GM11168 (cell line): ENCODE data around the gene SAP25.
"Not testable (repeated sequence)": the region's sequence is repeated elsewhere in the genome, so short reads cannot be mapped to it uniquely, and the experiment has no call there.

Source experiments
- in situ Hi-C: fragments of 300-500 bp; cut with MboI; formaldehyde crosslinking; loops from one replicate; pipeline ENCODE4 v1.12.0; 2022; ENCODE audit warnings: low sequenced_read_pairs; ENCODE audit not compliant: unreplicated experiment

The SAP25 gene

DNA sequence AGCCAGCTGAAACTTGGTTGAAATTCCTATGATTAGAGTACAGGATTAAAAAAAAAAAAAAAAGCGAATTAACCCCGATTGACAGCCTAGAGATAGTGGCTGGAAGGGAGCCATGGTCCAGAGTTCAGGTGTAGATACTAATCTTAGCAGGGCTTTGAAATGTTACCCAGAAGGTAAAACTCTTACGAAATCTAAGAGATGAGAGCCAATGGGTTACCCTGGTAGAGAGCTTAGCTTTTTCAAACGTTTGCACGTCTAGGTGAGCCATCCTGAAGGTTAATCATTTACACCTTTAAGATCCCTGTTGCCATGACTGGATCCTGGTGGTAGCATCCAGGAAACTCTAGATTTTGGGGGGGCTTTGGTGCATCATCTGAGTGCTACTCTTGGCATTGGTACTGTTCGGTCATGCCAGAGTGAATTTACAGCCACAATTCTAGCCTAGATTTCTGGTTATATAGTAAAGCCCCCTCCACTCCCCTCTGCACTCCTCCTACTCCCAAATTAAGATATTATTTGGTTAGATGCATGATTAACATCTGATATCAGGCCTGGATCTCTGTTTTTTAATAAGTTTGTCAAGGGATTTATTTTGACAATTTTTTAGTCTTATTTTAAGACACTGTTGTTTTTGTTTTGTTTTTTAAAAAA is 33.5 kb downstream of the SAP25 start:
- in situ Hi-C loops: no loop called here

DNA sequence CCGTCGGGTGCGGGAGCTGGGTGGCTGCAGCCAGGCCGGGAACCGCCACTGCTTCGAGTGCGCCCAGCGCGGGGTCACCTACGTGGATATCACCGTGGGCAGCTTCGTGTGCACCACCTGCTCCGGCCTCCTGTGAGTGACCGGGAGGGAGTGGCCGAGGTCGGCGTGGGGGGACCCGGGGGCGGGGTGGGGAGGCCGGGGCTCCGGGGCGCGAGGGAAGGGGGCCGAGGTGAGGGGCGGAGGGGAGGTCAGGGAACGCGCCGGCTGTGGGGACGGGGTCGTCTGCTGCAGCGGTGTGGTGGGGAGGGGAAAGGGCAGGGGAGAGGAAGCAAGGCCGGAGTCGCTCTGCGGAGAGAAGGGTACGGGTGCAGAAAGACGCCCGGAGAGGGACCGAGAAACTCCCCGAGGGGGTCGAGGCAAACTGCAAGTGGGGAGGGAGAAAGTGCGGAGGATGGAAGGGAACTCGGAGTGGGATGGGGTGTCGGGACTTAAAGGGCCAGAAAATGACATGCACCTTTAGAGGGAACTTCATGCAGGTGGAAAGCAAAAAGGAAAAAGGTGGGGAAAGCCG is 34.2 kb downstream of the SAP25 start:
- in situ Hi-C loops: no loop called here

- in situ Hi-C loops: no loop called here
These were observed 34.9 kb downstream of the SAP25 start, which contains the start of gene AGFG2 for GRCh38 chr7:100538654-100539435. Gene AGFG2, plus strand, starts transcription at chr7:100539203. Its CDS starts 144 bp downstream, at chr7:100539347.

DNA sequence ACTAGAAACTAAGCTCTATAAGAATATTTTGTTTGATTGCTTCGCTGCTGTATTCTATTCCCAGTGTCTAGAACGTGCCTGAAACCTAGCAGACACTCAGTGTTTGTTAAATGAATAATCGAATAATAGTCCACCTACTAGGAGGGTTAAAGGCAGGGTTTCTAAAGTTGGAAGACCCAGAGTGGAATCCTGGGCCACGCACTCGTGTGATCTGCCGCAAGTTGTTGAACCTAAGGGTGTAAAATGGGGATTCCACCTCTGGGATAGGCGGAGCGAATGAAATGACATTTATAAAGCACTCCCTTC is 35.4 kb downstream of the SAP25 start:
- in situ Hi-C loops: no loop called here

DNA sequence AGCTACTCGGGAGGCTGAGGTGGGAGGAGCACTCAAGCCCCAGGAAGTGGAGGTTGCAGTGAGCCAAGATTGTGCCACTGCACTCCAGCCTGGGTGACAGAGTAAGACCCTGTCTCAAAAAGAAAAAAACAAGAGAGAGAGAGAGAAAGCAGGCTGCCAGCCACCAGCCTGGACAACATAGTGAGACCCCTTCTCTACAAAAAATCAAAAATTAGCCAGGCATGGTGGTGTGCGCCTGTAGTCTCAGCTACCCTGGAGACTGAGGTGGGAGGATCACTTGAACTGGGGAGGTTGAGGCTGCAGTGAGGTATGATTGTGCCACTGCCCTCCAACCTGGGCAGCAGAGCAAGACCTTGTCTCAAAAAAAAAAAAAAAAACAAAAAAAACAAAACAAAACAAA is 37.0 kb downstream of the SAP25 start:
- in situ Hi-C loops: not testable (repeated sequence)

DNA sequence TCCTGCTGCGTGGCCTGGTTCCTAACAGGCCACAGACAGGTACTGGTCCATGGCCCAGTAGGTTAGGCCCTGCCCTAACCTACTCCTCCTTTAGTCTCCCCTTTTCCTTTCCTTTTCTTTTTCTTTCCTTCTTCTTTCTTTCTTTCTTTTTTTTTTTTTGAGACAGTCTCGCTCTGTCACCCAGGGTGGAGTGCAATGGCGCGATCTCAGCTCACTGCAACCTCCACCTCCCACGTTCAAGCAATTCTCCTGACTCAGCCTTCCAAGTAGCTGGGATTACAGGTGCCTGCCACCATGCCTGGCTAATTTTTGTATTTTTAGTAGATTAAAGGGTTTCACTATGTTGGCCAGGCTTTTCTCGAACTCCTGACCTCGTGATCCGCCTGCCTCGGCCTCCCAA is 37.7 kb downstream of the SAP25 start:
- in situ Hi-C loops: not testable (repeated sequence)

DNA sequence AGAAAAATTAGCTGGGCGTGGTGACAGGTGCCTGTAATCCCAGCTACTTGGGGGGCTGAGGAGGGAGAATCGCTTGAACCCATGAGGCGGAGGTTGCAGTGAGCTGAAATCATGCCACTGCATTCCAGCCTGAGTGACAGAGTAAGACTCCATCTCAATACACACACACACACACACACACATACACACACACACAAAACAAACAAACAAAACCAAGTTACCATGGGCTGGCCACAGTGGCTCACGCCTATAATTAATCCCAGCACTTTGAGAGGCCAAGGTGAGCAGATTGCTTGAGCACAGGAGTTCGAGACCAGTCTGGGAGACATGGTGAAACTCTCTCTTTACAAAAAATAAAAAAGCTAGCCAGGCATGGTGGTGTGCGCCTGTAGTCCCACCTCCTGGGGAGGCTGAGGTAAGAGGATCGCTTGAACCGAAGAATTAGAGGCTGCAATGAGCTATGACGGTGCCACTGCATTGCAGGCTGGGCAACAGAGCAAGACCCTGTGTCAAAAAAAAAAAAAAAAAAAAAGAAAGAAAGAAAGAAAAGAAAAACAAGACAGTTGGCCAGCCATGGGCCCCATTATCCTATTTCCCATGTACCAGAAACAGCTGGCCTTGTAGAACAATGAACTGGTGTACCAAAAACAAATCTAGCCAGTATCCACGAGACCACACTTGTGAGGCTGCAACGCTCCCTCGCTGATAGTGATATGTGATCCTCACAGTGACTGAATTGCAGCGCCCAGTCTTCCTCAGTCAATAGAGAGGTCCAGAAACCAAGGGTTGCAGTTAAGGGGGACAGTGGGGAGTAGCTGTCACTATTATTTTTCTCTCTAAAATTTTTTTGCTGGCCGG is 41.3 kb downstream of the SAP25 start:
- in situ Hi-C loops: no loop called here

DNA sequence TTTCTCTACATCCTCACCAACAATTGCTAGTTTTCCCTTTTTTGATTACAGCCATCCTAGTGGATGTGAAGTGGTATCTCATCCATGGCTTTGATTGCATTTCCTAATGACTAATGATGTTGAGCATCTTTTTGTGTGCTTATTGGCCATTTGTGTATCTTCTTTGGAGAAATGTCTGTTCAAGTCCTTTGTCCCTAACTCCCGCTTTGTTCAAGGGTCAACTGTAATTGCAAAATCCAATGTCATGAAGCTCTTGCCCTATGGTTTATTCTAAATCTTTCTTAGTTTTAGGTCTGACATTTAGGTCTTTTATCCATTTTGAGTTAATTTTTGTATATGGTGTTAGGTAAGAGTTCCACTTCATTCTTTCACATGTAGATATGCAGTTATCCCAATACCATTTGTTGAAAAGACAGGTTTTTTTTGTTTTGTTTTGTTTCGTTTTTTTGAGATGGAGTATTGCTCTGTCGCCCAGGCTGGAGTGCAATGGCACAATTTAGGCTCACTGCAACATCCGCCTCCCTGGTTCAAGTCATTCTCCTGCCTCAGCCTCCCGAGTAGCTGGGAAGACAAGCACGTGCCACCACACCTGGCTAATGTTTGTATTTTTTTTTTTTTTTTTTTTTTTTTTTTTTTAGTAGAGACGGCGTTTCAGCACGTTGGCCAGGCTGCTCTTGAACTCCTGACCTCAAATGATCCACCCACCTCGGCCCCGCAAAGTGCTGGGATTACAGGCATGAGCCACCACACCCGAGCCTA is 45.4 kb downstream of the SAP25 start:
- in situ Hi-C loops: not testable (repeated sequence)

DNA sequence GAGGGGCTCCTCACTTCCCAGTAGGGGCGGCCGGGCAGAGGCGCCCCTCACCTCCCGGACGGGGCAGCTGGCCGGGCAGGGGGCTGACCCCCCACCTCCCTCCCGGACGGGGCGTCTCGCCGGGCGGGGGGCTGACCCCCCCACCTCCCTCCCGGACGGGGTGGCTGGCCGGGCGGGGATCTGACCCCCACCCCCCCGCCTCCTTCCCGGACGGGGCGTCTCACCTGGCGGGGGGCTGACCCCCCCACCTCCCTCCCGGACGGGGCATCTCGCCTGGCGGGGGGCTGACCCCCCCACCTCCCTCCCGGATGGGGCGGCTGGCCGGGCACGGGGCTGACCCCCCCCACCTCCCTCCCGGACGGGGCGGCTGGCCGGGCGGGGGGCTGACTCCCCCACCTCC is 50.5 kb downstream of the SAP25 start:
- in situ Hi-C loops: not testable (repeated sequence)
